ENCODE data around the gene IQSEC2.

Gene IQSEC2

DNA sequence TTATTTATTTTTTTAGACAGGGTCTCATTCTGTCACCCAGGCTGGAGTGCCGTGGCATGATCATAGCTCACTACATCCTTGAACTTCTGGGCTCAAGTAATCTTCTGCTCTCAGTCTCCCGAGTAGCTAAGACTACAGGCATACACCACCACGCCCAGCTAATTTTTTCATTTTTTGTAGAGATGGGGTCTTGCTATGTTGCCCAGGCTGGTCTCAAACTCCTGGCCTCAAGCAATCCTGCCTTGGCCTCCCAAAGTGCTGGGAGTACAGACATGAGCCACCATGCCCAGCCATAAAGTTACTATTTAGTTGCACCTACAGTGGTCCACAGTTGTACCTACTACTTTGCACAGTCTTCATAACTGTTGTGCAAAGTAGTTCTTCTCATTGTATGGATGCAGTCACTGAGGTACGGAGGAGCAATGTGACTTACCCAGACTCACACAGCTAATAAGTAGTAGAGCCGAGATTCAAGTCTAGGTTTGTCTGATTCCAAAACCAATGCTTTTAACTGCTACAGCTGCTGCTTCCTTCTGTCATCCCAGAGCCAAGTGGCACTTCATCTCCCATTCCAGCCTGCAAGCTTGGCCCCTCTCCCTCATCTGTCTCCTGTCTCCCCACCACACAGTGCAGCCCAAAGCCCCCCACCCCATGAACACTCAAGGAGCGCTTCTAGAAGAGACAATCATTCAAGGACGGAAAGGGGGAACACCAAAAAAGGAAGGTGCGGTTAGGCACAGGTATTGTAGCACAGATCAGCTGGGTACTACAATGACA lies 24.0 kb upstream of the IQSEC2 start:
- no peak for DNase-seq

DNA sequence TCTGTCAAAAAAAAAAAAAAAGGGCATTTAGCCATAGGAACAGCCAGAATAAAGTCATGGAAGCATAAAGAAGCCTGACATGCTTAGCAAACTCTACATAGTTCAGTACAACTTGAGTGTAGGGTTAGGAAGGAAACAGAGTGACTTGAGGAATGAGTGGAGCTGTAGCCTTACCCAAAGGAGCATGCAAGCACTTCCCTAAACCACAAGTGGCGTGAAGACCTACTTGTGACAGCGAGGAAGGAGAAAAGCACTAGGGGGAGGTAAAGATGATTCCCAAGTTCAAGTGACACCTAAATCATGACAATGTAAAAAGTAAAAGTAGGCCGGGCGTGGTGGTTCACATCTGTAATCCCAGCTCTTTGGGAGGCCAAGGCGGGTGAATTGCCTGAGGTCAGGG lies 21.8 kb upstream of the IQSEC2 start:
- DNase-seq = no peak

DNA sequence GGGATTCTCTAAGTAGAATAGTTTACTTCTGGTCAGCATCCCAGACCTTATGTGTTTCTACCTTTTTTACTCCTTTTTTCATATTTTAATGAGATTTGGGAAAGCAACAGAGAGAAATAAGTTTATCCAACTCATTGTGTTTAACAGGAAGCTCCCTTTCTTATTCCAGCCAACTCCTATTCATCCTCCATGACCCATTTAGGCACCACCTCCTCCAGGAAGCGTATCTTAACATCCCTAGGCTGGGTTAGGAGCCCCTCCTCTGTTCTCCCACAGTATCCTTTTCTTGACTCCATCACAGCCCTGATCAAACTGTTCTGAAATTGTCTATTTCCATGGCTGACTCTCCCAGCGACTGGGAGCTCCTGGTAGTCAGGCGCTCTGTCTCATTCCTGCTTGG lies 18.8 kb upstream of the IQSEC2 start:
- DNase-seq = no peak

DNA sequence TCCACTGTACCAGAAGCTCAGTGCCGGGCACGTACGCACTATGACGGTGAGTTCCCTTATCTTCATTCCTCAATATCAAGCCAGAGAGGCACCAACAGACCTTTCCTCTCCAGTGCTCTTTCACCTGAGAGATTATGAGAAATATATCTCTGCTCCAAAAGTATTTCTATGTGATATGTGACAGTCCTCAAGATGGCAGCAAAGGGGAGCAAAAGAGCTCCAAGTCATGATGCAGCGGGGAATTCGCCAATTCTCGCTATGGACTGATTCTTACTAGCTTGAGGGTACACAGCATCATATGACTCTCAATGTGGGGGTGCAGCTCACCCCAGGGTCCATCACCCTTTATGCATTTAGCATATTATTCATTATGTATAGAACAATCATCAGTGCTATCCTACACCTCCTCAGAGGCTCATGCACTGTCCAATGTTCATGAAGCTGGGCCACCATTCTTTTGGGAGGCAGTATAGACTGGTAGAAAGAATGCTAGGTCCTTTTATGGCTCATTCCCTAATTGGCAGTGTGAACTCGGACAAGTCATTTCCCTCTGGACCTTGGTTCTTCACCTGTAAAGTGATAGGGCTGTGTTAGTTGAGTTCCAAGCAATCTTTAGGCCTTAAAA lies 12.8 kb upstream of the IQSEC2 start:
- no peak for DNase-seq

DNA sequence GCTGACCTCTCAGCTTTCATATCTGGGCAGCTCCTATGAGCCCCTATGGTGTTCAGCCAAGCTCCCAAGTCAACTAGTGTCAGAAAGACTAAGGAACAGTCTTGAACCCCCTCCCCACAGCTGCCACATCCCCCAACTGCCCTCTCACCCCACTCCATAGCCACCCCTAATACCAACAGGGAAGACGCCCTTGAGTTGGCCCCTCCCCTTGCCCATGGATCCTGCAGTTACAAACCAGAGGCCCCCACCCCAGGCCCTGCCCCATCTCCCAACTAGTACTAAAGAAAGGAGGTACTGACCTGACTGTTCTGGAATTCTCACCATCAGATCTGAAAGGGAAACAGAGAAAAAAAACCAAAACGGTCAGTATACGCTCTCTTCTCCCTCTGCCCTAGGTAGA lies 10.2 kb upstream of the IQSEC2 start:
- no peak for DNase-seq

DNA sequence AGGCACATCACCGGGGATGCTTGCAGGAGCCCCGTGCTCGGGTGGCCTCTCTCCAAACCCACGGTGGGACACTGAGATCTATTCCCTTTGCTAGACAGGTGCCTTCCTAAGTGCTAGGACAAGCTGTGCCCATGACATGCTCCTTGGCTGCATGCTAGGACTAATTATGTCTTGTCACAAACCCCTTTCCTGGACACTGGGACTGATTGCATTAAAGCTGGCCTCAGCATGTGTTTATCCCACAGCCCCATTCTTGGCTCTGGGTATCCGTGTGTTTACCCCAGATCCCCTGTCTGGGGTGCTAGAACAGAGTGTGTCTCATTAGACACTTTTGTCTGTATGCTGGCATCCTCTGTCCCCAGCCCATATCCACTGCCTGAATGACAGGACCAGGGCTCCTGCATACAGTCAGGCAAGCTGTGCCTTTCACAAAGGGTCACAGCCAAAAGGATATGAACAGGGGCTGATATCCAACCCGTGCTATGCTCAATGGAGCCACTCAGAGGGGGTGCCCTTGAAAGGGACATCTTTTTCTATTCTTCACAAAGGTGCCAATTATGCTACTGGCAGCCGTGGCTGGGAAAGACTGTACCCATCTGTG lies 9.2 kb upstream of the IQSEC2 start:
- DNase-seq = no peak

DNA sequence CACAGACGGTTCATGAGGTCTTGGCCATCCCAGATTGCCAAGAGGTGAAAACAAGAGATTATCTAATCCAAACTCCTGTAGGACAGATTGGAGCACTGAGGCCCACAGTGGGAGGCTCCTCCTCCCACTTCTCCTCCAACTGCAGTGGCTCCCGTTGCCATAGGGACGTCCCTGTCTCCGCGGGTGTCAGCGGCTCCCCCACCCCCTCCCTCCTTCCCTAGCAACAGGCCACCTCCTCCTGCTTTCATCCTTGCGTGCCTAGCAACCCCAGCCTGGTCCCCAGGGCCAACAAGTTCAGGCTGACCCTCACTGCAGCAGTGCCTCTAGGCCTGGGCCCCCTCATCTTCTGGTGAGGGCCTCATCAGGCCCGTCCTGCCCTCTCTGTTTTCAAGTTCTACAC lies 6.8 kb upstream of the IQSEC2 start:
- peak; percentile 47 for DNase-seq

DNA sequence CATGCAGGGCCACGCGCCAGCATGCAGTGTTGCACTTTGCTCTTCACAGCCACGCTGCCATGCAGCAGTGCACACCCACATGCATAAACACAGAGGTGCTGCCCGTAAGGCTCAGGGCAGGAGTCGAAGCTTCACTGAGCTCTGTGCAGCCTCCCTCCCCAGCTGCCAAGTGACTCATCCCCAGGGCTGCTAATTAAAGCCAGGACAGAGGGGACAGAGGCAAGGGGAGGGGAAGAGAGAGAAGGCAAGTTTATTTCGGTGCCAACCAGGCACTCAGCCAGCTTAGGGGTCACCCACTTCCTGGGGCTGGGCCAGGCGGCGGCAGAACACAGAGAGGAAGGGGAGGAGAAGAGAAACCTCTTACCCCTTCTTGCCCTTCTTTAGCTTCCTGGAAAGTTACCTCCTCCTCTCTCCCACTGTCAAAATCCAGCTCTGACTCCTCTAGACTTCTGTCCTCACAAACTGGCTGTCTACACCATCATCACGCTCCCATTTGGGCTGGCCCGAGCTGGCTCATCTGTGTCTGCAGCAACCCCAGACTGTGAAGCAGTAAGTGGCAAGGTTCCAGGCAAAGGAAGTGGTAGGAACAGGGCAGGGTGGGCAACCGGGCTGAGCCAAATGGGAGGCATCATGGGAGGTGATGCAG lies 6.2 kb upstream of the IQSEC2 start:
- peak; percentile 46 for DNase-seq

DNA sequence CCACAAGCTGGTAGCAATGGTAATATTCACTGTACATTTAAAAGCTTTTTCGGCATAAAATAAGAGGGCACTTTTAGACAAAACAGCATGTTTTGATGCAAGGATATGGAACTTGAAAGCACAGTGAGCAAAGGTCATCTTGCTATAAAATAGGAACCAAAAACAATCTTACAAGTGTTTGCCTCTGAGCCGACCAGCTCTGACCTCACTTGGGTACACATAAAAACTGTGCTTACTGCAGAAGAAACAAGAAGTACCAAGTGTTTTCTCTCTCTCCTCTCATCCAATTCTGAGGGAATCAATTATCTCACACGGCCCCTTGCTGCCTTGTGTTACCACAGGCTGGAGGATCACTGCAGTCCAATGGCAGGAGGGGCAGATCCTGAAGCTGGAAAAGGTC lies 4.8 kb upstream of the IQSEC2 start:
- DNase-seq = no peak

DNA sequence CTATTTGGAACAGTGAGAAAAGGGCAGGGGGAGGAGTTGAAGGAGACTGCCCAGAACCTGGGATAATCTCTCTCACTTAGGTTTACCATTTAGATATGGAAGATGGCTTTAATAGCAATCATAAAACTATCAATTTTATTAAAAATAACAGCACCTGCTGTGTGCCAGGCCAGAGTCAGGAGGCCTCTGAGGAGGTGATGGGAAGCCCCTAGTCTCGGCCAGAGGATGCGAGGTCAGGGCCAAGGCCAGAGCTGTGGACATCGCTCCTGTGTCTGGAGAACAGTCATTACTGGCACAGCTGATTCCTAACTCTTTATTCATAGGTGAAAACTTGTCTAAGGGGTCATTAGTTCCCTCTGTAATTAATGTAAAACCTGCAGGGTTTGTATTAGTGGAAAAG lies 4.2 kb upstream of the IQSEC2 start:
- DNase-seq = no peak

DNA sequence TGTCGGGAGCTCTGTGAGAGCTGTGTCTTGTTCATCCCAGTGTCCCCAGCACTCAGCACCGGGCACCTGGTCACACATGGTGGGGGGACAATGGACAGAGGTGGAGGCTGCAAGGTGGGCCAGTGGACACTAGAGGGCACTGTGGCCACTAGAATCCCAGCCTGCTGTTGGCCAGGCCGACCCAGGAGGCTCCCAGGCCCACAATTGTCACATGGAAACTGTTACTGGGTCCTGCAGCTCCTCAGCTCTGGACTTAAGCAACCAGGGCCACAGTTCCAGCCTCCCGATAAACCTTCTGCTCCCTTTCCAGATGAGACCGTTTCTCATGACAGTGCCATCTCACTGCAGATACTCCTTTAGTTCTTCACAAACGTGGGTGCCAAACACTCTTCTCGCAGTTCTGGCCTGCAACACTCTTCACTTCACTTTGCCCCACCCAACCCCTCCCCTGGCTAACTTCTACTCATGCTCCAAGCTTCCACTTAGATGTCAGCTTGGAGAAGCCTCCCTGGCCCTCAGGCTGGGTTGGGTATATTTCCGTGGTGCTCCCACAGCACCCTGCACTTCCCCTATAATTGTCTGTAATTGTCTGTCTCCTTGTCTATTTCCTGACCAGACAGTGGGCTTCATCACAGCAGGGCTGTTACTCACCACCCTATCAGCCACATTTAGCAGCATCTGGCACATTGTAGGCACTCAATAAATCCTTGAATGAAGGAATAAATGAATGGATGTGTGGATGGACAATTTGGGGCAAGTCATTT lies 3.5 kb upstream of the IQSEC2 start:
- DNase-seq = peak; percentile 59

DNA sequence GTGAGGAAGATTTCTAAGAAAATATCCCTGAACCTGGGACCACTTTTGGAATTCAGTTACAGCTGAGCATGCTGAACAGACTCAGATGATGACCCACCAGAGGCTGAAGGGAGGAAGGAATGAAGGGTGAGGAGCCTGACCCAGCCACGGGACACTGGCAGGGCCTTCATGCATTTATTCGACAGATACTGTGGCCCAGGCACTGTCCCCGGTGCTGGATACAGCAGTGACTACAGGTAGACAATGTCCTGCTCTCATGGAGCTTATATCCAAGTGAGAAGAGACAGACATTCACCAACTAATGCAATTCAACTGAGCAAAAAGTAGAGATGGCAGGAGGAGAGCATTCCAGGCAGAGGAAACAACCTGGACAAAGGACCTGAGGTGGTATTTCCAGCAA lies 2.2 kb upstream of the IQSEC2 start:
- DNase-seq = no peak

DNA sequence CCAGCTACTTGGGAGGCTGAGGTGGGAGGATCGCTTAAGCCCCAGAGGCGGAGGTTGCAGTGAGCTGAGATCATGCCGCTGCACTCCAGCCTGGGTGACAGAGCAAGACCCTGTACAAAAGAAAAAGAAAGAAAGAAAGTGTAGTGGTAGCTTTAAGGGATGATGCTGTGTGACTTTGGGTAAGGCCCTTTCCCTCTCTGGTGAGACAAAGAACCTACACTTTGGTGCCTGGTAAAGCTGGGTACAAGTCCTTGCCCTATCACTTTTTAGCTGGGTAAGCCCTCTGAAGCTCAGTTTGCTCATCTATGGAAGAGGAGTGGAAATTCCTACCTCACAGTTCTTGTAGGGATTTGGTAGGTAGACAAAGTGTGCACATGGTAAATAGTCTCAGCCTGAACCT lies 1.7 kb upstream of the IQSEC2 start:
- no peak for DNase-seq

DNA sequence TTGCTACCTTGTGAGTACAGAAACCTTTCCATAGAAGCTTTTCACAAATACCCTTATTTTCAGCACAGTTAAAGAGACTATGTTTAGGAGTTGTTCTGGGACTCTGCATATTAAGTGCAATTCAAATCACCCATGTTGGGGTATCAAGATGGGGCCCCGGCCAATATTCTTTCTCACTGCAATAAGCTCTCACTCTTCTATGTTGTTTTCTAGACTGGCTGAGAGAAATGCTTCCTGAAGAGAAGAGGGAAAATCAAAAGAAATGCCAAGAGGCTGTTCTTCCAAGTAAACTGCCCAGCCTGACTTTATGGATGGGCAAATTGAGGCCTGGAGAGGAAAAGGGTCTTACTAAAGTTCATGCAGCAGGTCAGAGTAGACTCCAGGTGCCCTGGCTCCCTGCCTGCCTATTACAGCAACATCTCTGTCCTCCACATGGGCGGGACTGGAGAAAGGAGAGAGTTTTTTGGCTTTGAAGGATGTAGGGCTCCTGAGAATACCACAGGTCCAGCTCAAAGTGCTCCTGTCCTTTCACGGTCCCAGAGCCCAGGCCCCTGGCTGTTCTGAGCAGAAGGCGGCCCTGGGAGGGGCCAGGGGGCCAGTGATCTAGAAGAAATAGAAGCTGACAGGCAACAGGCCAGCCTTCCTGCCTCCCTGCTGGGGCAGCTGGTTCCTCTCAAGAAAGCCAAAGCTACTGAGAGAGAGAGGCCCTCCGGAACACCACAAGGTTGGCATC lies 745 bp upstream of the IQSEC2 start:
- no peak for DNase-seq

DNA sequence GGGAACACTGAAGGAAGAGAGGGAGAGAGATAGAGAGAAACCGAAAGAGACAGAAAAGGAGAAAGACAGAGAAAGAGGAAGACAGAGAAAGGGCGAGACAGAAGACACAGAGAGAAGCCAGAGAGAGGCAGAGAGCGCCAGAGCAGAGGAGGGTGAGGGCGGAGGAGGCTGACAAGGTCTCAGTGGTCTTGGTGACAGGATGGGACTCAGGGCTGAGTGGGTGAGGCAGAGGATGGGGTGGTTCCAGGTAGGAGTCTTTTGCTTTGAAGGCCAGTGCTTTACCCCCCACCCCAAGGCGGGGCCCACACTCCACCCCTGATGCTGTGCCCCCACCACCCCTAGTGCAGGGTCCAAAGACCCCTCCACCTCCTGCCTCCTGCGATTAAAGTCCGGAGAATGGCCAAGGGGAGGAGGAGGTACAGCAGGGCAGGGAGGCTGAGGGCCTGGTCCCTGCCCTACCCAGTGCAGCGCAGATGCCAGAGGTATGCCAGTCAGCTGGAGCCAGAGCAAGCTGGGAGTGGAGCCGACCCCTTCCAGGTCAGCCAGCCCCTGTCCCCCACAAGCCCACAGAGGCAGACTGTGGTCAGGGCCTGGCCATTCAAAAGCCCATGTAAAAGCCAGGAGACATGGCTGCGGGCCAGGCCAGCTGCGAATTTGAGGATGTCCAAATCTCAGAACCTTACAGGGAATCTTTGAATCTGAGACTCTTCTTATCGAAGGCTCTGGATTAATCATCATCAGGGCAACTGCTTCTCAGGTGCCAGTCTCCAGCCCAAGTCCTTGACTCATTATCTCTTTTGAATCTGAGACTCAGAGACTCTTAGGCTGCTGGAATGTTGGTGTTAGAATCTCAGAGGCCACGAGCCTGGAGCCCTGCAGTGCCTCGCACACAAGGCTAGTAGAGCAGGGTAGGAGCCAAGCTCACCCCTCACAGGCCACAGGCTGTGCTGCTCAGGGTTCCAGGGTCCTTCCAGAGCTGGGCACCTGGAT lies 758 bp downstream of the IQSEC2 start:
- DNase-seq = no peak

DNA sequence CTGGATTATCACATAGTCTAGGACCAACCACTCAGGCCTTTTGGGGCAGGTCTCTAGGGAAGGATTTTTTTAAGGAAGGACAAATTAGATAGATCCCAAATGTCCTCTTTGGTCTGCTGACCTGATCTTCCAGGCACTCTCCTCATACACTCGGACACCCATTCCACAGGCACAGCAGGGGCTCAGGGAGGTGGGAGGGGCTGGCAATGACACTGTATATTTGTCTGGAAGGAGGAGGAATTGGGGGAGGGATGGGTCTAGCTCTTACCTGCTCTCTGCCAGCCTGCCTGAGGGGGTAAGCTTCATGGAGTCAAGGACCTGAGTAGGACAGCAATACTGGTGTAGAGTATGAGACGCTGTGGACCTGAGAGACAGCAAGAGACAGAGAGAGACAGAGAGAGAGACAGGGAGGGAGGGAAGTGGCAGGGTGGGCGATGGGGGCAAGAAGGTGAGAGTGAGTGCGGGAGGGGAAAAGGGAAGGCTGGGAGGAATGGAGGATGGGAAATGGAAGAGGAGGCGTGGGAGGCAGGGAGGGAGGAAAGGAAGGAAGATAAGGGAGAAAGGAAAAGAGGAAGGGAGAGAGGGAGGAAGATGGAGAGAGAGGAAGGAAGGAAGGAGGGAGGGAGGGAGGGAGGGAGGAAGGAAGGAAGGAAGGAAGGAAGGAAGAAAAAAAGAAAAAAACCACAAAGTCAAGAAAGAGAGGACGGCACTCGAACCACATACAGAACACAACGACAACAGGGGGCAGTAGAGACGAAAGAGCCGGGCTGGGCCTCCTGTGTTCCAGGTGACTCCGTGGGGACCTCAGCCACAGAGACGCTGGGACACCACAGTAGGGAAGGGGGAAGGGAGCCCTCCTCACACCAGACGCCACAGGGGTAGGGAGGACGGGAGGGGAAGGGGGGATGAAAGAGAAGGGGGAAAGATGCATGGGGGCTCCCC lies 1.8 kb downstream of the IQSEC2 start:
- DNase-seq = no peak

DNA sequence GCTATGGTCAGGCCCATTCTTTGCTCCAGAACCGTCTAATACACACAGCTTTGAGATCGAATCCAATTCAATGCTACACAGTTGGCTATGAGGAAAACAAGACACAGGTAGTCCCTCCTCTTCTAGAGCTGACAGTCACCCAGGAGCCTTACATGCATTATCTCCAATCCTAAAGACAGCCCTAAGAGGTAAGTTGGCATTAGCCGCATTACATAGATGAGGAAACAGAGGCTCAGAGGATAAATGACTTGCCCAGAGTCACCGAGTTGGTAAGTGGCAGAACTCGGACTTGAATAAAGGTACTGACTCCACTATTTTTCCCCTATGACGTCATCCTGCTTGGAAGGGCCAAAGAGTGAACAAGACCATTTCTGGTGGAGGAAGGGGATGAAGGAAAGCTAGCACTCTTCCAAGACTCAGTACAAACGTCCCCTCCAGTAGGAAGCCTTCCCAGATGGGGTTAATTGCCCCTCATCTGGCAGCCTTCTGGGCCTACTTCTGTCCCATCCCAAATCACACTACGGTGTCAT lies 8.5 kb downstream of the IQSEC2 start:
- no peak for DNase-seq

DNA sequence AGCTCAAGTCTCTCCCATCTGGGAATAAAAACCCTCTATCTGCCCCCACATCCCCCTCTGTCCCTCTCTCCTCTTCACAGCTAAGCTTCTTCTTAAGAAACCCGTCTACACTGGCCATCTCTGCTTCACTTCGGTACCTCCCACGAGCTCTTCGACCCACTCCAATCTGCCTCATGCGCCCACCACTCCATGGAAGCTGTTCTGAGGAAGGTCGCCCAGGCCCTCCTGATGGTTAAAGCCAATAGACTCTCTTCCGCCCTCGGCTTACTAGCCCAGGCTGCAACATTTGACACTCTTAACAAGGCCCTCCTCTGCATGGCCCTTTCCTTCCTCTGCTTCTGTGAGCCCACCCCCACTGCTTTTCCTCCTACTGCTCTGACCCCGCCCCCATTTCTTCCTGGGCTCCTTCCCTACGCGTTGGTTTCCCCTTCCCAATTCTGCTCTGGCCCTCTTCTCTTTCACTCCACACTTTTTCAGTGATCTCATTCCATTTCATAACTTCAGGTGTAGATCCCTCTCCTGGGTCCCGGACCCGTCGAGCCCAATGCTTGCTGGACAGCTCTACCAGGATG lies 11.8 kb downstream of the IQSEC2 start:
- DNase-seq = no peak

DNA sequence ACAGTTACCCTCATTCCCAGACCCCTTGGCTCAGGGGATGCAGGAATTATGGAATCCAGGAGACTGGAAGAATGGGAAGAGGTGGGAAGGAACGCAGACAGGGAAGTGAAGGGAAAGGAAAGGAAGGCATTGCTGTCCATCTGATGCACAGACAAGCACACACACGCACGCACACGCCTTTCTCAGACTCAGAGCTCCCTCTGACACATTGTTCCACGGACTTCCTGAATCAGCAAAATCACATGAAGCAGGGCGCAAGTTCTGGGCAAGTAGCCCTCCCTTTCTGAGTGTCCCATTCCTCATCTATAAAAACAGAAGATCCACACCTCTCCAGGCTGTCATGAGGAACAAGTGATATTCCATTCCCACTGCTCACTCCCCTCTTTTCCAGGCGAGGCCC lies 13.2 kb downstream of the IQSEC2 start:
- DNase-seq = no peak

Measured in NCI-H1092 (cell line).